ENCODE measurements around the gene CD320. TPM values are rescaled to one million over a fixed set of nuclear protein-coding genes. Genes with fewer than 3 reads are reported as not detected.

CD320 gene
- total RNA-seq, 1 donor = 14.6 TPM

GRCh38 chr19:8255426-8256125 is 52.6 kb downstream of the CD320 start:
- no peaks in the 10 kb centered on the region for H3K27me3 ChIP-seq (ENCODE audit: insufficient read depth, low read length)
- no peaks in the 10 kb centered on the region for H3K4me1 ChIP-seq (ENCODE audit: insufficient read depth, low read length)
- H3K9me3 ChIP-seq (ENCODE audit: low read depth, low read length) = no peaks in the 10 kb centered on the region
- no peak overlapping the region for H3K4me3 ChIP-seq (ENCODE audit: low read length)

- Histone ChIP-seq H3K4me3 (ENCODE audit: low read length) (no peak overlapping the region), H3K9me3 (ENCODE audit: low read depth, low read length) (no peaks in the 10 kb centered on the region), H3K27me3 (ENCODE audit: insufficient read depth, low read length) (no peaks in the 10 kb centered on the region), H3K4me1 (ENCODE audit: insufficient read depth, low read length) (no peaks in the 10 kb centered on the region)
These were observed 53.7 kb downstream of the CD320 start for GRCh38 chr19:8254286-8255001.

- no peak overlapping the region for H3K4me3 ChIP-seq (ENCODE audit: low read length)
- no peaks in the 10 kb centered on the region for H3K27me3 ChIP-seq (ENCODE audit: insufficient read depth, low read length)
- H3K4me1 ChIP-seq (ENCODE audit: insufficient read depth, low read length) = no peaks in the 10 kb centered on the region
- no peaks in the 10 kb centered on the region for H3K9me3 ChIP-seq (ENCODE audit: low read depth, low read length)
These were observed 54.5 kb downstream of the CD320 start for GRCh38 chr19:8253678-8254077.

GRCh38 chr19:8252922-8253589 is 55.1 kb downstream of the CD320 start:
- Histone ChIP-seq H3K9me3 (ENCODE audit: low read depth, low read length) (no peaks in the 10 kb centered on the region), H3K27me3 (ENCODE audit: insufficient read depth, low read length) (no peaks in the 10 kb centered on the region), H3K4me1 (ENCODE audit: insufficient read depth, low read length) (no peaks in the 10 kb centered on the region), H3K4me3 (ENCODE audit: low read length) (no peak overlapping the region)

Other genes starting within 250 kb of the CD320 start
- not detected for gene FBN3, start 158.8 kb downstream of the CD320 start, total RNA-seq
- 13.1 TPM for gene CERS4, start 99.0 kb downstream of the CD320 start, total RNA-seq
- 15.3 TPM for gene NDUFA7, start 13.0 kb upstream of the CD320 start, total RNA-seq
- gene RPS28, start 13.1 kb upstream of the CD320 start, total RNA-seq = 352 TPM
- 0.42 TPM for gene KANK3, start 34.9 kb upstream of the CD320 start, total RNA-seq
- gene ANGPTL4, start 55.8 kb upstream of the CD320 start, total RNA-seq = not detected
- gene RAB11B, start 82.0 kb upstream of the CD320 start, total RNA-seq = 24.3 TPM
- gene MARCHF2, start 104.9 kb upstream of the CD320 start, total RNA-seq = 119 TPM
- gene HNRNPM, start 136.6 kb upstream of the CD320 start, total RNA-seq = 104 TPM
- gene PRAM1, start 194.3 kb upstream of the CD320 start, total RNA-seq = 5.7 TPM
- 5.6 TPM for gene ZNF414, start 205.8 kb upstream of the CD320 start, total RNA-seq

Data from mononuclear cell (primary cell).